ENCODE measurements around the gene ACAA2.

The ACAA2 gene

GRCh38 chr18:49755489-49755888 is 57.8 kb downstream of the ACAA2 start:
- Histone ChIP-seq H3K9ac (ENCODE audit: low read length) (no peak overlapping the region), H3K4me3 (ENCODE audit: low read depth, low read length) (no peak overlapping the region), H3K4me2 (ENCODE audit: low read length) (no peak overlapping the region), H2BK5ac (ENCODE audit: low read depth, low read length, poor library complexity) (no peak overlapping the region), H2BK12ac (ENCODE audit: low read length) (no peak overlapping the region), H2AFZ (ENCODE audit: insufficient read depth, low read length, poor library complexity) (no peak overlapping the region), H3K14ac (ENCODE audit: low read length) (no peak overlapping the region), H3K27me3 (ENCODE audit: insufficient read depth, low read length) (no peaks in the 10 kb centered on the region), H4K12ac (ENCODE audit: low read depth, low read length) (no peak overlapping the region), H3K79me2 (ENCODE audit: control insufficient read depth, insufficient read depth, low read length, poor library complexity) (no peaks in the 10 kb centered on the region), H3K27ac (ENCODE audit: low read depth, low read length) (no peak overlapping the region), H3K18ac (ENCODE audit: low read length) (no peak overlapping the region), H3K36me3 (ENCODE audit: control insufficient read depth in 1 of 2, insufficient read depth in 2 of 2, low read length in 2 of 2) (no peaks in the 10 kb centered on the region), H4K91ac (ENCODE audit: low read depth, low read length) (no peak overlapping the region), H4K8ac (ENCODE audit: low read depth, low read length) (no peak overlapping the region), H3K23ac (ENCODE audit: low read length) (no peak overlapping the region), H2AK5ac (ENCODE audit: low read length) (no peak overlapping the region), H3K4me1 (ENCODE audit: control insufficient read depth in 1 of 2, insufficient read depth in 2 of 2, low read length in 2 of 2) (no peaks in the 10 kb centered on the region), H2BK120ac (ENCODE audit: insufficient read depth, low read length, poor library complexity) (no peak overlapping the region), H3K9me3 (ENCODE audit: insufficient read depth, low read depth, low read length) (no peaks in the 10 kb centered on the region), H3K4ac (ENCODE audit: low read depth, low read length) (no peak overlapping the region), H3K79me1 (ENCODE audit: low read length) (no peaks in the 10 kb centered on the region)
- peak in 1 of 2 donors; percentile 57 for DNase-seq
- WGBS (ENCODE audit: extremely low coverage, insufficient coverage, insufficient read length): no CpG with 5 or more reads among the region's 6 CpGs

- Histone ChIP-seq H3K9me3 (ENCODE audit: insufficient read depth, low read depth, low read length) (no peaks in the 10 kb centered on the region), H3K18ac (ENCODE audit: low read length) (no peak overlapping the region), H3K9ac (ENCODE audit: low read length) (no peak overlapping the region), H2AK5ac (ENCODE audit: low read length) (no peak overlapping the region), H3K14ac (ENCODE audit: low read length) (no peak overlapping the region), H3K79me1 (ENCODE audit: low read length) (no peaks in the 10 kb centered on the region), H2AFZ (ENCODE audit: insufficient read depth, low read length, poor library complexity) (no peak overlapping the region), H3K4me1 (ENCODE audit: control insufficient read depth in 1 of 2, insufficient read depth in 2 of 2, low read length in 2 of 2) (no peaks in the 10 kb centered on the region), H3K27ac (ENCODE audit: low read depth, low read length) (no peak overlapping the region), H2BK12ac (ENCODE audit: low read length) (no peak overlapping the region), H2BK120ac (ENCODE audit: insufficient read depth, low read length, poor library complexity) (no peak overlapping the region), H3K4ac (ENCODE audit: low read depth, low read length) (no peak overlapping the region), H3K23ac (ENCODE audit: low read length) (no peak overlapping the region), H3K27me3 (ENCODE audit: insufficient read depth, low read length) (no peaks in the 10 kb centered on the region), H4K12ac (ENCODE audit: low read depth, low read length) (no peak overlapping the region), H3K79me2 (ENCODE audit: control insufficient read depth, insufficient read depth, low read length, poor library complexity) (no peaks in the 10 kb centered on the region), H3K36me3 (ENCODE audit: control insufficient read depth in 1 of 2, insufficient read depth in 2 of 2, low read length in 2 of 2) (no peaks in the 10 kb centered on the region), H3K4me2 (ENCODE audit: low read length) (no peak overlapping the region), H2BK5ac (ENCODE audit: low read depth, low read length, poor library complexity) (no peak overlapping the region), H4K8ac (ENCODE audit: low read depth, low read length) (no peak overlapping the region), H4K91ac (ENCODE audit: low read depth, low read length) (no peak overlapping the region), H3K4me3 (ENCODE audit: low read depth, low read length) (no peak overlapping the region)
- no CpG with 5 or more reads among the region's 6 CpGs for WGBS (ENCODE audit: extremely low coverage, insufficient coverage, insufficient read length)
- DNase-seq: peak; percentile 62 to 67
Observed at GRCh38 chr18:49754866-49755265, 58.5 kb downstream of the ACAA2 start.

- H4K12ac ChIP-seq (ENCODE audit: low read depth, low read length): no peak overlapping the region
- H2AK5ac ChIP-seq (ENCODE audit: low read length): no peak overlapping the region
- H3K79me1 ChIP-seq (ENCODE audit: low read length): no peaks in the 10 kb centered on the region
- no peak overlapping the region for H3K14ac ChIP-seq (ENCODE audit: low read length)
- H4K8ac ChIP-seq (ENCODE audit: low read depth, low read length): no peak overlapping the region
- no peaks in the 10 kb centered on the region for H3K27me3 ChIP-seq (ENCODE audit: insufficient read depth, low read length)
- no peak overlapping the region for H3K23ac ChIP-seq (ENCODE audit: low read length)
- H3K4me1 ChIP-seq (ENCODE audit: control insufficient read depth in 1 of 2, insufficient read depth in 2 of 2, low read length in 2 of 2): no peaks in the 10 kb centered on the region
- H3K4me2 ChIP-seq (ENCODE audit: low read length): no peak overlapping the region
- H2AFZ ChIP-seq (ENCODE audit: insufficient read depth, low read length, poor library complexity): no peak overlapping the region
- H3K9me3 ChIP-seq (ENCODE audit: insufficient read depth, low read depth, low read length): no peaks in the 10 kb centered on the region
- no peaks in the 10 kb centered on the region for H3K36me3 ChIP-seq (ENCODE audit: control insufficient read depth in 1 of 2, insufficient read depth in 2 of 2, low read length in 2 of 2)
- H3K4me3 ChIP-seq (ENCODE audit: low read depth, low read length): no peak overlapping the region
- no CpG with 5 or more reads among the region's 1 CpG for WGBS (ENCODE audit: extremely low coverage, insufficient coverage, insufficient read length)
- H2BK120ac ChIP-seq (ENCODE audit: insufficient read depth, low read length, poor library complexity): no peak overlapping the region
- no peak overlapping the region for H4K91ac ChIP-seq (ENCODE audit: low read depth, low read length)
- no peak overlapping the region for H3K4ac ChIP-seq (ENCODE audit: low read depth, low read length)
- no peaks in the 10 kb centered on the region for H3K79me2 ChIP-seq (ENCODE audit: control insufficient read depth, insufficient read depth, low read length, poor library complexity)
- no peak overlapping the region for H3K9ac ChIP-seq (ENCODE audit: low read length)
- H2BK5ac ChIP-seq (ENCODE audit: low read depth, low read length, poor library complexity): no peak overlapping the region
- H2BK12ac ChIP-seq (ENCODE audit: low read length): no peak overlapping the region
- H3K18ac ChIP-seq (ENCODE audit: low read length): no peak overlapping the region
- no peak for DNase-seq
- no peak overlapping the region for H3K27ac ChIP-seq (ENCODE audit: low read depth, low read length)
Observed at GRCh38 chr18:49753643-49754042, 59.7 kb downstream of the ACAA2 start.

GRCh38 chr18:49752095-49752457 is 61.3 kb downstream of the ACAA2 start:
- Histone ChIP-seq H3K4me1 (ENCODE audit: control insufficient read depth in 1 of 2, insufficient read depth in 2 of 2, low read length in 2 of 2) (no peaks in the 10 kb centered on the region), H3K4me2 (ENCODE audit: low read length) (no peak overlapping the region), H2BK120ac (ENCODE audit: insufficient read depth, low read length, poor library complexity) (no peak overlapping the region), H2BK5ac (ENCODE audit: low read depth, low read length, poor library complexity) (no peak overlapping the region), H3K18ac (ENCODE audit: low read length) (no peak overlapping the region), H2BK12ac (ENCODE audit: low read length) (no peak overlapping the region), H3K4ac (ENCODE audit: low read depth, low read length) (no peak overlapping the region), H3K9me3 (ENCODE audit: insufficient read depth, low read depth, low read length) (no peaks in the 10 kb centered on the region), H3K79me1 (ENCODE audit: low read length) (no peaks in the 10 kb centered on the region), H4K12ac (ENCODE audit: low read depth, low read length) (no peak overlapping the region), H3K27me3 (ENCODE audit: insufficient read depth, low read length) (no peaks in the 10 kb centered on the region), H3K36me3 (ENCODE audit: control insufficient read depth in 1 of 2, insufficient read depth in 2 of 2, low read length in 2 of 2) (no peaks in the 10 kb centered on the region), H2AFZ (ENCODE audit: insufficient read depth, low read length, poor library complexity) (no peak overlapping the region), H3K23ac (ENCODE audit: low read length) (no peak overlapping the region), H3K4me3 (ENCODE audit: low read depth, low read length) (no peak overlapping the region), H3K14ac (ENCODE audit: low read length) (no peak overlapping the region), H4K8ac (ENCODE audit: low read depth, low read length) (no peak overlapping the region), H2AK5ac (ENCODE audit: low read length) (no peak overlapping the region), H3K79me2 (ENCODE audit: control insufficient read depth, insufficient read depth, low read length, poor library complexity) (no peaks in the 10 kb centered on the region), H3K9ac (ENCODE audit: low read length) (no peak overlapping the region), H3K27ac (ENCODE audit: low read depth, low read length) (no peak overlapping the region), H4K91ac (ENCODE audit: low read depth, low read length) (no peak overlapping the region)
- no peak for DNase-seq
- WGBS (ENCODE audit: extremely low coverage, insufficient coverage, insufficient read length): no CpG with 5 or more reads among the region's 4 CpGs
